Esophagus squamous epithelium (tissue), 5 donors: ENCODE data around the gene CEP164. TPM values are rescaled to one million over a fixed set of nuclear protein-coding genes. Genes with fewer than 3 reads are reported as not detected.

Experiments used
- DNase-seq: peaks from one replicate; lab custom pipeline; 2025; lab: John Stamatoyannopoulos, UW
- H3K27ac ChIP-seq, 4 donors: fragments of 200-600 bp; sonication (generic); one replicate each; pipeline ENCODE4 v1.5.1; 2016 to 2019; ENCODE audit warnings: mild to moderate bottlenecking in 1 of 4
- H3K27me3 ChIP-seq, 4 donors: fragments of 200-600 bp; sonication (generic); 1 replicate in 3 of 4; 2 replicates in 1 of 4; pipeline versions ENCODE4 v1.5.1 to v1.6.0; 2017 to 2021; ENCODE audit warnings: antibody characterized with exemption in 1 of 4
- H3K36me3 ChIP-seq, 3 donors: fragments of 200-600 bp; sonication (generic); one replicate each; pipeline ENCODE4 v1.5.1; 2016 to 2019
- H3K4me1 ChIP-seq, 3 donors: fragments of 200-600 bp; sonication (generic); one replicate each; pipeline ENCODE4 v1.5.1; 2017 to 2019
- H3K4me3 ChIP-seq, 4 donors: fragments of 200-600 bp; sonication (generic); 1 replicate in 3 of 4; 2 replicates in 1 of 4; pipeline ENCODE4 v1.5.1; 2016 to 2019; ENCODE audit warnings: mild to moderate bottlenecking in 2 of 4, moderate library complexity in 1 of 4
- H3K9me3 ChIP-seq, 3 donors: fragments of 200-600 bp; sonication (generic); one replicate each; pipeline ENCODE4 v1.5.1; 2016 to 2019
- CTCF ChIP-seq, 6 experiments: fragments of 450-650 bp in 4 of 6; fragments of 200-600 bp in 2 of 6; sonication (generic) in 2 of 6; IDR thresholded peaks; one replicate each; pipeline ENCODE4 v1.5.1; 2016 to 2019; ENCODE audit warnings: antibody characterized with exemption in 6 of 6, mild to moderate bottlenecking in 4 of 6, moderate library complexity in 4 of 6
- POLR2A ChIP-seq, 4 donors: fragments of 450-650 bp; IDR thresholded peaks; one replicate each; pipeline ENCODE4 v1.6.1; 2017; ENCODE audit warnings: antibody characterized with exemption in 4 of 4, mild to moderate bottlenecking in 4 of 4, moderate library complexity in 3 of 4
- WGBS, 2 donors: methylation state at CpG; one replicate each; pipeline ENCODE4 v1.1.5; 2018; 5-methylcytosine and 5-hydroxymethylcytosine counted together
- intact Hi-C: fragments of 100-400 bp; cut with DNase I; formaldehyde crosslinking; loops from one replicate; pipeline ENCODE4 v1.15.0; 2022
- total RNA-seq, 4 donors: library from RNA; depleted of rRNA; stranded (reverse); fragments of >200 nt; gene quantifications; one replicate each; pipeline ENCODE4 v1.1.0, GENCODE V29; 2016
- donor health status: DM: yes; HTN: yes; CAD: no.

Gene CEP164
- total RNA-seq, 4 donors from 2014 or later, result 7.3 to 20.0 (median 13.0) TPM

DNA sequence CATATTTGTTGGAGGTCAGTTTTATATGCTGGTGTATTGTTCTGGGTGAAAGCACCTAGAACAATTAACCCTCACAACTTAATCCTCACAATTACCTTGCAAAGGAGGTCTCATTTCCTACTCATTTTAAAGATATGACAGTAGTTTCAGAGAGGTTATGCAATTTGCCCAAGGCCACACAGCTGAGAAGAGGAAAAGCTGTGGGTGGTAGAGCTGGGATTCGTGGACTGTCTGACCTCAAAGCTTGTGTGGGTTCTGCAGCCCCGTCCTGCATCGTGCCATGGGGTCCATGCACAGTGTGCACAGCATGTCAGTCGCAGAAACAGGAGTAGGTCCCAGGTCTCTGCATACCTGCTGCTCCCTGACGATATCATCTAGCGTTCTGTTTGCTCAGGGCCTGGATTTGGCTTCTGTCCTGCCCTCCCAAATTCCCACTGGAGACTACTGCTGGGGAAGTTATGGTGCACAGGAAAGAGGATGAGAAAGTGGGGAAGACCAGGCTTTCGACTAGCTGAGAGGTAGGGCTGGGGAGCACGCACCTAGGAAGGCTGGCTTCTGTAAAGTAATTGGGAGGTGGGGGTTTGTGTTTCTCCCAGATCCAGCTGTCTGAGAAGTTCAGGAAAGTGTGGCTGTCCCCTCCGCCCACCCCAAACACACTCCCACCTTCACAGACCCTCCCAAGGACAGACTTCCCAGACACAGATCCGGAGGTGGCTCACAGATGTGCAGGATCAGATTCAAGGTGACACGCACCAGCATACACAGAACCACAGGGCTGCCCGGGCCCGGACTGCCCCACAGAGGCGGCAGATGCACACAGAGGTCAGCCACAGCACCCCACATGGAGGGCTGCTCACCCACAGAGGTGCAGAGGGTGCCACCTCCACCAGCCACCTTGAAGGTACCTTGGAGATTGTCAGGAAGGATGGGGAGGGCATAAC is 13.6 kb upstream of the CEP164 start:
- TF ChIP-seq CTCF (IDR thresholded peaks at IDR 0.05), result no peak
- TF ChIP-seq POLR2A (IDR thresholded peaks at IDR 0.05), result no peak
- no peaks in the 10 kb centered on the region for H3K27me3 ChIP-seq
- no peak for DNase-seq
- H3K36me3 ChIP-seq, result no peaks in the 10 kb centered on the region
- intact Hi-C loops, result no loop called here
- H3K27ac ChIP-seq, result no peak overlapping the region
- H3K9me3 ChIP-seq, result no peaks in the 10 kb centered on the region
- WGBS, 2 donors, result 71 to 83% methylated on average over 6 to 10 of the region's 14 CpGs
- peak overlapping the region in 1 of 4 donors; percentile 85 for H3K4me3 ChIP-seq
- H3K4me1 ChIP-seq, result peaks cover 13 to 40% (median 18%) of the 10 kb centered on the region in 3 donors

DNA sequence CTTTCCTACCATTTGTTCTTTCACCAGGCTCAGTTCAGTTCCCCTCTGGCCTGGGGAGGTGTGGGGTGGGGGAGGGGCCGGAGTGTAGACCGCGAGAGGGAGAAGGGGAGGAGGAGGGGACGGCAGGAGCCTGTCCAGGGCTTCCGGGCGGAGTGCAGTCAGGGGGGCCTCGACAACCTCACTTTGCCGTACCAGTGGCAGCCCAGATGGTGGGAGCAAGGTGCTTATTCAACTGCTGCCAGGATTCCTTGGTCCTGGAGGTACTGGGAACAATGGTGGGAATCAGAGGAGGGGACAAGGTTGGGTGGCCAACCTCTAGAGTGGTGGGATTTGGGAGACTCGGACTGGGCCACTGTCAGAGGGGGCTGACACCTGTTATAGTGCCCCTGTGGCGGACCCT is 12.8 kb upstream of the CEP164 start:
- H3K27me3 ChIP-seq, result no peaks in the 10 kb centered on the region
- H3K36me3 ChIP-seq, result no peaks in the 10 kb centered on the region
- H3K27ac ChIP-seq, result peak overlapping the region in 1 of 4 donors; percentile 55
- peaks cover 13 to 40% (median 18%) of the 10 kb centered on the region in 3 donors for H3K4me1 ChIP-seq
- 34 to 57% methylated on average over 2 to 9 of the region's 10 CpGs for WGBS, 2 donors
- H3K9me3 ChIP-seq, result no peaks in the 10 kb centered on the region
- TF ChIP-seq POLR2A (IDR thresholded peaks at IDR 0.05) (no peak), CTCF (IDR thresholded peaks at IDR 0.05) (no peak)
- intact Hi-C loops, result no loop called here
- H3K4me3 ChIP-seq, result peak overlapping the region; percentile 66 to 90 (median 85)
- DNase-seq, result no peak

DNA sequence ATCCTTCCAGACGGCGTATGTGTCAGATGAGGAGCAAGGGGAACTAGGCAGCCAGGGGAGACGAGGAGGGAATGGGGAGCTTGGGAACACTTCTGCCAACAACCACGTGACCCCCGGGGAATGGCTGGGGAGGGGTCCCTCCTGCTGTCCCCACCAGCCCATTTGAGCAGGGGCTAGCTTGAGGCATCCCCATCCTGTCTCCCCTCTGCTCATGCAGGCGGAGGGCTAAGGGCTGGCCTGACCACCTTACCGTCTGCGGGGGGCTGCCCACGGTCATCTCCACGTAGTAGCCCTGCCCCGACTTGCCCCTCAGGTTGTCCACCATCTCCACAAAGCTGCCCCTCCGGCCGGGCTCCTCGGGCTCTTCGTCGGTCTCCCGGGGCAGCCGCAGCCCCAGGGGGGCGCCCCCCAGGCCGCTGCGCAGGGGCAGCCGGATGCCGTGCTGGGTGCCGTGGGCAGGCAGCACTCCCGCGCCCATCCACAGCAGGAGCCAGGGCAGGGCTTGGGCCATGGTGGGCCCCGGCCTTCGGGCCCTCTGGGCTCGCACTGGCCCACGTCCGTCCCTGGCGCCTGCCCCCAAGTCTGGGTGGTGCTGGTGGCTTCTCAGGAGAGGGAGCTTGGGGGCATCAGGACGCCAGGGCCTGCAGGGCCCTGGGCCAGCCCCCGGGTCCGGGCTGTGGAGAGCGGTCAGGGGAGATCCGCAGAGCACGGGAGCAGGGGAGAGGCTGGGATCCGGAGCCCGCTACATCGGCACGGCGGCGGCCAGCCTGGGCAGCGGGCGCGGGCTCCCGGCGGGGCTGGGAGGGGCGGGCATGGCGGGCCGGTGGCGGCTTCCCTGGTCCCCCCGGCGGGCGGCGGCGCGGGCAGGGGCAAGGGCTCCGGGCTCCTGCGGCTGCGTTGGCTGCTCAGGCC is 12.1 kb upstream of the CEP164 start:
- TF ChIP-seq POLR2A (IDR thresholded peaks at IDR 0.05) (no peak), CTCF (IDR thresholded peaks at IDR 0.05) (no peak)
- WGBS, 2 donors, result 2 to 8% methylated on average over 2 to 14 of the region's 62 CpGs
- Histone ChIP-seq H3K27ac (peak overlapping the region; percentile 55 to 78 (median 68)), H3K36me3 (no peaks in the 10 kb centered on the region), H3K4me1 (peaks cover 13 to 40% (median 18%) of the 10 kb centered on the region in 3 donors), H3K9me3 (no peaks in the 10 kb centered on the region), H3K27me3 (no peaks in the 10 kb centered on the region), H3K4me3 (peak overlapping the region; percentile 66 to 90 (median 85))
- intact Hi-C loops, result no loop called here
- no peak for DNase-seq

GRCh38 chr11:117316197-117316961 is 11.3 kb upstream of the CEP164 start, which contains the start of gene BACE1:
BACE1 (minus strand) TSS chr11:117316256; CDS start chr11:117315795, 461 bp downstream.
- Histone ChIP-seq H3K27ac (peak within 1 kb of the TSS; percentile 55 to 78 (median 68)), H3K27me3 (no peaks in the 10 kb centered on the region), H3K36me3 (no peaks in the 10 kb centered on the region), H3K9me3 (no peaks in the 10 kb centered on the region), H3K4me1 (peaks cover 13 to 40% (median 18%) of the 10 kb centered on the region in 3 donors), H3K4me3 (peak within 1 kb of the TSS; percentile 66 to 90 (median 85))
- intact Hi-C loops, result no loop called here
- no peak for DNase-seq
- 5 to 24% methylated on average over 11 to 19 of the region's 29 CpGs for WGBS, 2 donors
- TF ChIP-seq CTCF (IDR thresholded peaks at IDR 0.05) (peak in 4 of 6 experiments; percentile 4 to 33 (median 16)), POLR2A (IDR thresholded peaks at IDR 0.05) (peak in 1 of 4 donors; percentile 13)
